Spinal cord (tissue), 10 donors: ENCODE results near the gene CALML3. TPM values are rescaled to one million over a fixed set of nuclear protein-coding genes. Genes with fewer than 3 reads are reported as not detected.

Source experiments
- DNase-seq, 6 donors: peaks; one replicate each; pipeline versions ENCODE4 v3.0.0 to v3.0.0-alpha.2; 2013 to 2015; ENCODE audit warnings: low spot score in 6 of 6, low read depth in 4 of 6
- H3K27ac ChIP-seq: one replicate; pipeline ENCODE4 v1.5.1; 2013; ENCODE audit warnings: low read depth, low read length, control low read depth
- H3K27me3 ChIP-seq: one replicate; pipeline ENCODE4 v1.6.1; 2013; ENCODE audit warnings: low read length; ENCODE audit not compliant: control insufficient read depth, insufficient read depth
- H3K36me3 ChIP-seq: one replicate; pipeline ENCODE4 v1.6.1; 2013; ENCODE audit warnings: low read length; ENCODE audit not compliant: control insufficient read depth, insufficient read depth
- H3K4me1 ChIP-seq: one replicate; pipeline ENCODE4 v1.6.1; 2013; ENCODE audit warnings: low read length; ENCODE audit not compliant: control insufficient read depth, insufficient read depth
- H3K4me3 ChIP-seq: one replicate; pipeline ENCODE4 v1.5.1; 2013; ENCODE audit warnings: low read depth, low read length, control low read depth
- H3K9me3 ChIP-seq: one replicate; pipeline ENCODE4 v1.6.1; 2013; ENCODE audit warnings: low read length; ENCODE audit not compliant: control insufficient read depth, insufficient read depth
- WGBS: methylation state at CpG from one replicate; pipeline ENCODE4 v1.1.5; 2013; ENCODE audit warnings: missing lambda C conversion rate; ENCODE audit not compliant: insufficient coverage; 5-methylcytosine and 5-hydroxymethylcytosine counted together
- polyA plus RNA-seq, 2 donors: library from polyadenylated mRNA; unstranded; fragments of 120-200 nt; gene quantifications; one replicate each; pipeline ENCODE4 v1.2.1, GENCODE V29; 2013; ENCODE audit not compliant: insufficient read length in 2 of 2
- total RNA-seq, 2 donors: library from RNA; depleted of rRNA in 1 of 2; stranded (reverse); fragments of 120-200 nt in 1 of 2; fragments of >200 nt in 1 of 2; gene quantifications; one replicate each; pipeline versions ENCODE4 v1.2.3 to v1.2.4, GENCODE V29; 2013 to 2014
- donor health status: healthy.

CALML3 gene
- total and polyA plus RNA-seq, 4 donors = 0.08 TPM; not detected in 3

GRCh38 chr10:5567477-5567876 lies 42.7 kb downstream of the CALML3 start:
- H3K9me3 ChIP-seq = no peaks in the 10 kb centered on the region
- no peaks in the 10 kb centered on the region for H3K36me3 ChIP-seq
- H3K4me1 ChIP-seq = peaks cover 19% of the 10 kb centered on the region
- no peak overlapping the region for H3K27ac ChIP-seq
- no peaks in the 10 kb centered on the region for H3K27me3 ChIP-seq
- no CpG with 5 or more reads among the region's 2 CpGs for WGBS
- no peak for DNase-seq
- H3K4me3 ChIP-seq = no peak overlapping the region

GRCh38 chr10:5568984-5569383 lies 44.2 kb downstream of the CALML3 start:
- Histone ChIP-seq H3K4me1 (peaks cover 10% of the 10 kb centered on the region), H3K36me3 (no peaks in the 10 kb centered on the region), H3K9me3 (no peaks in the 10 kb centered on the region), H3K27ac (no peak overlapping the region), H3K27me3 (no peaks in the 10 kb centered on the region), H3K4me3 (no peak overlapping the region)
- DNase-seq = no peak
- 100% methylated on average over 1 of the region's 2 CpGs for WGBS

- WGBS = 86% methylated on average over 1 of the region's 2 CpGs
Observed at GRCh38 chr10:5569568-5569967, 44.8 kb downstream of the CALML3 start.

GRCh38 chr10:5570007-5570655 lies 45.4 kb downstream of the CALML3 start:
- WGBS = 82% methylated on average over 24 of the region's 24 CpGs
- DNase-seq = no peak
- no peak overlapping the region for H3K27ac ChIP-seq

More at GRCh38 chr10:5569568-5569967, 44.8 kb downstream of the CALML3 start:
- H3K27me3 ChIP-seq = no peaks in the 10 kb centered on the region
- H3K9me3 ChIP-seq = no peaks in the 10 kb centered on the region
- no peak for DNase-seq
- H3K4me3 ChIP-seq = no peak overlapping the region
- no peaks in the 10 kb centered on the region for H3K36me3 ChIP-seq
- H3K27ac ChIP-seq = no peak overlapping the region
- H3K4me1 ChIP-seq = peaks cover 5% of the 10 kb centered on the region

GRCh38 chr10:5570979-5571810 lies 46.4 kb downstream of the CALML3 start:
- Histone ChIP-seq H3K4me1 (peaks cover 15% of the 10 kb centered on the region), H3K27ac (no peak overlapping the region)
- WGBS = 81% methylated on average over 4 of the region's 13 CpGs

More at GRCh38 chr10:5570007-5570655, 45.4 kb downstream of the CALML3 start:
- Histone ChIP-seq H3K4me3 (no peak overlapping the region), H3K27me3 (no peaks in the 10 kb centered on the region), H3K36me3 (no peaks in the 10 kb centered on the region), H3K9me3 (no peaks in the 10 kb centered on the region), H3K4me1 (peaks cover 8% of the 10 kb centered on the region)

GRCh38 chr10:5571826-5572225 lies 47.1 kb downstream of the CALML3 start:
- H3K27ac ChIP-seq = no peak overlapping the region
- no peaks in the 10 kb centered on the region for H3K36me3 ChIP-seq
- WGBS = 88% methylated on average over 4 of the region's 6 CpGs
- H3K27me3 ChIP-seq = no peaks in the 10 kb centered on the region
- no peak overlapping the region for H3K4me3 ChIP-seq
- H3K9me3 ChIP-seq = no peaks in the 10 kb centered on the region
- no peak for DNase-seq
- H3K4me1 ChIP-seq = peaks cover 18% of the 10 kb centered on the region

More at GRCh38 chr10:5570979-5571810, 46.4 kb downstream of the CALML3 start:
- DNase-seq = no peak
- no peaks in the 10 kb centered on the region for H3K9me3 ChIP-seq
- no peak overlapping the region for H3K4me3 ChIP-seq
- H3K36me3 ChIP-seq = no peaks in the 10 kb centered on the region
- no peaks in the 10 kb centered on the region for H3K27me3 ChIP-seq

GRCh38 chr10:5573319-5573950 lies 48.7 kb downstream of the CALML3 start:
- 86% methylated on average over 9 of the region's 10 CpGs for WGBS
- Histone ChIP-seq H3K36me3 (no peaks in the 10 kb centered on the region), H3K27ac (no peak overlapping the region), H3K27me3 (no peaks in the 10 kb centered on the region), H3K9me3 (no peaks in the 10 kb centered on the region), H3K4me3 (no peak overlapping the region), H3K4me1 (peaks cover 18% of the 10 kb centered on the region)
- DNase-seq = no peak

- H3K4me1 ChIP-seq = peaks cover 18% of the 10 kb centered on the region
- H3K36me3 ChIP-seq = no peaks in the 10 kb centered on the region
- no peaks in the 10 kb centered on the region for H3K9me3 ChIP-seq
- no peak overlapping the region for H3K27ac ChIP-seq
- WGBS = 69% methylated on average over 13 of the region's 20 CpGs
- H3K4me3 ChIP-seq = no peak overlapping the region
- H3K27me3 ChIP-seq = no peaks in the 10 kb centered on the region
- DNase-seq = no peak
Observed at GRCh38 chr10:5573968-5574641, 49.3 kb downstream of the CALML3 start.

GRCh38 chr10:5574642-5575131 lies 49.9 kb downstream of the CALML3 start:
- H3K27ac ChIP-seq = no peak overlapping the region
- no peaks in the 10 kb centered on the region for H3K36me3 ChIP-seq
- DNase-seq = no peak
- WGBS = 68% methylated on average over 14 of the region's 14 CpGs
- H3K9me3 ChIP-seq = no peaks in the 10 kb centered on the region
- no peaks in the 10 kb centered on the region for H3K27me3 ChIP-seq
- peaks cover 18% of the 10 kb centered on the region for H3K4me1 ChIP-seq
- no peak overlapping the region for H3K4me3 ChIP-seq
